GM21786 (cell line): ENCODE results near the gene FSTL4.
"Not testable (repeated sequence)": the region's sequence is repeated elsewhere in the genome, so short reads cannot be mapped to it uniquely, and the experiment has no call there.

Source experiments
- ATAC-seq: cut with Tn5 transposase; IDR thresholded peaks from one replicate; pipeline ENCODE4 v1.9.1; 2021; ENCODE audit not compliant: unreplicated experiment

The FSTL4 gene

GRCh38 chr5:133233616-133234015 lies 378.7 kb downstream of the FSTL4 start:
- no peak for ATAC-seq

- ATAC-seq = no peak
These were observed 379.4 kb downstream of the FSTL4 start for GRCh38 chr5:133232911-133233310.

DNA sequence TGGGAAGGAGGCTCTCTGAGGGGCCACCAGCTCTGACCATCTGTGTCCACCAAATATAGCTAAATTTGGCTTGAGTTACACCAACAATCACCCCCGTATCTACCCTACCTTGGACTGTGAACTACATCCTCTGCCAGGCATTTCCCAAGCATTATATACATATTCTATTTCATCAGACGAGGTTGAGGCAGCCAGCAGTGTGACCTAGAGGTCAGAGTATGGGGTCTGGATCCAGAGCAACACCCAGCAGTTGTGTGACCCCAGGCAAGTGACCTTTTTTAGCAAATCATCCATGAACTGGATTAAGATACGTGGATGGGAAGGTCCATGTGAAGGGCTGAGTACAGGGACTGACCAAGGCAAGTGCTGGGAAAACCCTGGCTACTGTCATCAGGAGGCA lies 379.9 kb downstream of the FSTL4 start:
- ATAC-seq = no peak

DNA sequence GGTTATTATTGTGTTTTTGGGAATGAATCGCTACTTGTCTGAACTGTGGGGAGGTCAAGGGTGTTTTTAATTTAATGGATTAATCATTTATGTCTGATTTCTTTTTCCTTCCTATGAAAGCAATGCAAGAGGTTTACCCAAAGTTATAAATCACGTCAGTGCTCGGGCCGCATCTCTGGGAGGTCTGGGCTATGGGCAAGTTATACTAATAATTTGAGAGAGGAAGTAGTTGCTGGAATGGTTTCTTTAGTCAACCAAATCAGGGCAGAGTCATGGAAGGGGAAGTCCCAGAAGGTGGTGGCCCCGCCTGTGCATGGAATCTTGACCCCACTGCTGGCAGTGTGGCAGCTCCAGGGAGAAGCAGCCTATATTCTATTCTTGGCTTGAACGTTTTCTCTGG lies 380.3 kb downstream of the FSTL4 start:
- ATAC-seq = no peak

GRCh38 chr5:133230823-133231578 lies 381.3 kb downstream of the FSTL4 start:
- ATAC-seq = no peak

DNA sequence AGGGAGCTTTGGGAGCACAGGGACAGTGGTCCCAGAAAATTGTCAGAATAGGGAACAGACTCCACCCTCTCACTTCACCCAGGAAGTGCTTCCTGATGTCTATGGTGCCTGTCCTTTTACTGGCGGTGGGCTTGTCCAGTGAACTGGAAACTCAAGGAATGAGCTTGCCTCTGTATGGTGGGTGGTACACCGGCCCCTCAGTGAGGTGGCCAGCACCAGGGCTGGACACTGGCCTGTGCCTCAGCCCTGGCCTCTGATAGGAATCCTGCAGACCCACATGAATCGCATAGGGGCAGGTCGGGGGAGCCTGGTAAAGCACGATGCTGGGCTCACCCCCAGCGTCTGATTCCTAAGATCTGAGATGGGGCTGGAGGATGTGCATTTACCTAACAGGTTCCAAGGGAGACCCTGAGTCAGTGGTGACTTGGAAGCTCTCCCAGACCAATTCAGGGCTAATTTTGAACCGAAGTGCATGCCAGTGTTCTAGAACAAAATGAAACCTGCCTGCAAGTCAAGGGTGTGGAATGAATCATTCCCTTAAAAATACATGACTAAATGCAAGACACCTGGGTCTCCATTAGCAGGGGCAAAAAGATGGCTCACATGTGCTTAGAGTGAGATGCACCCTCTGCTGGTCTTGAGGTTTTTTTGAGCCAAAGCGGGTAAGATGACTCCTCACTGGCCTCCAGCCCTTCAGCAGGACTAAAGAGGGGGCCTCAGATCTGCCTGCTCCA lies 382.2 kb downstream of the FSTL4 start:
- no peak for ATAC-seq

GRCh38 chr5:133228316-133228715 lies 384.0 kb downstream of the FSTL4 start:
- no peak for ATAC-seq

- ATAC-seq = no peak
These were observed 384.4 kb downstream of the FSTL4 start for GRCh38 chr5:133227897-133228296.

GRCh38 chr5:133227082-133227481 lies 385.3 kb downstream of the FSTL4 start:
- ATAC-seq = no peak

GRCh38 chr5:133226186-133226585 lies 386.2 kb downstream of the FSTL4 start:
- no peak for ATAC-seq

DNA sequence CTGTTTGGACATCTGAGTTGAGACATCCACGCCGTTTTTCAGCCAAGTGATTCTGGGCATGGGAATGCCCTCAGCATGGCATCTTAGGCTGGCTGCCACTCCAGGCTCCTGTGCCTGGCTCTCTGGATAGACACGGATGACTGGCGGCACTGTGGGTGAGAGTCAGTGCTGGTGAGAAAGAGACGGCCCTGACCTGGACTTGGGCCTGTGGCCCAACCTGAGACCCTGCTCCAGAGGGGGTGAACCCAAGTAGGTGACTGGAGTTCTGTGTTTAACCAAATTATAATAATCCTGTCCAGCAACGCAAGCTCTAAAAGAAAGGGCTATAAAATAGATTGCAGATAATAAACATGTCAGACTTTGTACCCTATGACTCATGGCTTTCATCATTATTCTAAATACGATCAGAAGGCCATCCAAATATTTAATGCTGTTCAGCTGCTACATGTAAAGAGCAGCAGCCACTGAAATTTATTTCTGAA lies 386.6 kb downstream of the FSTL4 start:
- ATAC-seq = no peak

- no peak for ATAC-seq
These were observed 389.4 kb downstream of the FSTL4 start for GRCh38 chr5:133222979-133223378.

GRCh38 chr5:133222521-133222920 lies 389.8 kb downstream of the FSTL4 start:
- no peak for ATAC-seq

DNA sequence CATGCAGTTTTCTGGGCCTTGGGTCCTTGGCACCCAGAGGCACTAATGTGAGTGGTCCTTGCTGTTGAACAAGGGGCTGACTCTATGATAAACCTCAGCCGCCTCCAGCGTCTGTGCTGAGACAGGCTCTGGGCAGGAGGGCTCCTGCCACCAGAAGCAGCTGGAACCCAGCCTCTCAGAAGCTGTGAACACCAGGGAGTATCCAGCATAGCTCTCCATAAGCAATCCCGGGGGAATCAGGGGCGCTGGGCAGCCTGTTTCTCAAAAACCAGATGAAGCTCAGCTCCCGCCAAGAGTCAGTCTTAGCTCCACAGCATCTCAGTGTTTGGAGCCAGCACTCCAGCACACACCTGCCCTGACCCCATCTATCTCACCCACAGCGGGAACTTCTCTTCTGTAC lies 390.3 kb downstream of the FSTL4 start:
- ATAC-seq = no peak

DNA sequence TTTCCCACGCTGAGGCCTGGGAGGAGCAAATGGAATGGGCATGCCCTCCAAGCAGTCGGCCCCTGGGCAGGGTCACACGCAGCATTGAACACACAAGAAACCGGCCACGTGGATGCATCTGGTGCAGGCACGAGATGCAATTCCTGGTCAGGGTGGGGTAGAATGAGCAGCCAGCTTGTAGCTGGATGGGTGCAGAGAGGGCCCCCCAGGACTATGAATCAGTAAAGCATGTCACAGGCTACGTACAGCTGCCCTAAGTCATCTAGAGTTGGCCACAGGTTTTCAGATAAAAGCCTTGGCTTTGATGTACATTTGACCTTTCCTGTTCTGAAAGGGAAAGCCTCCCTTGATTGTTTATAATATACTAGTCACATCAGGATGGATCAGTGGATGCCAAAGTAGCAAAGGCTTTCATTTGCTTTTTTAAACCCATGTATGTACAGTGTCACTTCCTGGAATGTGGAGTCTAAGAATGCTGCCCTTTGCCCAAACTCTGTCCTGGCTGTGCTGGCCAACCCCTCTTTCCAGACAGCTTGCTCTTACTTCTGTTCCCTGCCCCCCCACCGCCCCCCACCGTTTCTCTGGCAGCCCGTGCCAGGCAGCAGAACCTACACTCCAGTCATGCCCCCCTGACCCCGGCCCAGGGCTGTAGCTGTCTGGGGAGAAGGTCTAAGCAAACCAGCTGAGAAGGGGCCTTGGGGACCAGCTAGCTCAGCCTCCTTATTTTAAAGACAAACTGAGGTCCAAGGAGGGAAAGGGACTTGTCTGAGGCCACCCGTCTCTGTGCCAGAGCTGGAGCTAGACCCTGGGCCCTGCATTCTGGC lies 391.3 kb downstream of the FSTL4 start:
- ATAC-seq = no peak

DNA sequence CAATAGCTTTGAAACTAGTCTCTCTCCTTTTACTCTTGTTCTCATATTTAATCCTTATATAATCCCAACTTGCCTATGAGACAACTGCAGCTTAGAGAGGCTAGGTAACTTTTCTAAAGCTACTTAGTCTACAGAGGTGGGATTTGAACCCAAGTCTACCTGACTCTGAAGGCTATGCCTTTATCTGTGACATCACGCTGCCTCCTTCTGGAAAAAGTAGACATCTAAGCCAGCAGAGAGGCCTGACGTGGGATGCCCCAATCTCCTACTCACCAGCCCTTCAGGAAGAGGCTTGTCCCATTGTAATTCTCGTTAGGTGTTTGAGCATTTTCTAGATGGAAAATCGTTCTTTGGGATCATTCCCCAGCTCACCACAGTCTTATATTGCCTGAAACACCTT lies 393.0 kb downstream of the FSTL4 start:
- ATAC-seq = no peak

- ATAC-seq = not testable (repeated sequence)
These were observed 396.2 kb downstream of the FSTL4 start for GRCh38 chr5:133216138-133216537.

DNA sequence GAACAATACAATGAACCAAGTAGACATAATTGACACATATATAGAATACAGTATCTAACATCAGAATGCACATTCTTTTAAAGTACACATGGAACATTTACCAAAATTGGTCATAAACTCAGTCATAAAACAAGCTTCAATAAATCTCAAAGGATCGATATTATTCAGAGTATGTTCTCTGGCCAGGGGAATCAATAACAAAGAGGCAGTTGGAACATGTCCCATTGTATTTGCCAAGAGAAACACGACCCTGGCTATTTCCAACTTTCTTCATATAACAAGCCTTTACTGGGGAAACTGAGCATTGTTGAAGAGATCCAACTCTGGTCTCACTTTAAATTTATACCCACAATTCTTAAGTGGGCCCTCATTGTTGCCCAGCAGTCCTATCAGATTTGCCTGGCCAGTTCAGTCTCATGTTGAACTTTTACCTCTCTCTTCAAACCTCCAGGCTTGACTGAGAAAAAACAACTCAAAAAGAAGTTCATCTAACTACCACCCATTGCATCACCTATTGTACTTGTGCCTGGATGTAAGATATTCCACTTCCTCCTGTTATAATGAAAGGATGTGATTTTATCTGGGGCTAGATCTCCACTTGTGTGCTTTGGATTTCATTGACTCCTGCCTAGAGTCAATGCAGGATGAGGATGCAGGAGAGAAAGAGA lies 398.1 kb downstream of the FSTL4 start:
- no peak for ATAC-seq

- ATAC-seq = no peak
These were observed 406.7 kb downstream of the FSTL4 start for GRCh38 chr5:133205649-133206048.

DNA sequence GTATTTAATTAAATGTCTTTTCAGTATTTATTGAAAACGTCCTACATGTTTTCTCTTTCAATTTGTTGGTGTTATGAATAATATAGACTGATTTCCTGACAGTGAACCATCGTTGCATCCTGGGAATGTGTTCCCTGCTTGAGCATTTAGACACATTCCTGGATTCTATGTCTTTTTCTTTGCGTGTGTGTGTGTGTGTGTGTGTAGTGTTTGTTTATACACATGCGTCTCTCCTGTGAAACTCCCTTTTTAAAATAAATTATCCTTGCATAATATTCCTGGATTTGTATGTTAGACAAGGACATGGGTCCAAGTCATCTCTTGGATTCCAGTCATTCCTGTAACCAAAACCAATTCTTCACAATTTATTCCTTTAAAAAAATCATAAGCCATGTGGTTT lies 407.1 kb downstream of the FSTL4 start:
- no peak for ATAC-seq
